GM18861 (cell line): Measurements from ENCODE around the gene PTGER3.
A peak's percentile ranks its signal among the peaks of the same experiment; 100 is the strongest.

ENCODE experiments used
- ATAC-seq: cut with Tn5 transposase; IDR thresholded peaks from one replicate; pipeline ENCODE4 v1.9.1; 2021; ENCODE audit not compliant: unreplicated experiment

PTGER3 gene

DNA sequence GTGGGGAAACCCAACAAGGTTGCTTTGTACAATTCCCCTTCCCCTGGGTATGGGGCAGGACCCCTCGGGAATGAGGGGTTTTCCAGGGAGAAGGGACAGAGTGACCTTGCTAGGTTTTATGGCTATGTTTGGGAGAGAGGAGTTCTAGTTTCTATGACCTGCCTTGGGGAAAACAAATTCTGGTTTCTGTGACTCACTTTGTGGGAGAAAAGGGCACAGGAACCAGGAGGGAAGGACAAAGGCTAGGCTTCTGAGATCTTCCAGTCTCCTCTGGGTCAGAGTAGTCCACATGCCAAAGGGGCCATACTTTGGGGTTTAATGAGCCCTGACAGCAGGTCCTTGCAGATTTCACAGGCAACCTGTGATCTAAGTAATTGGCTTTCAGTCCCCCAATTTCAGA lies 5.5 kb upstream of the PTGER3 start:
- ATAC-seq = no peak

DNA sequence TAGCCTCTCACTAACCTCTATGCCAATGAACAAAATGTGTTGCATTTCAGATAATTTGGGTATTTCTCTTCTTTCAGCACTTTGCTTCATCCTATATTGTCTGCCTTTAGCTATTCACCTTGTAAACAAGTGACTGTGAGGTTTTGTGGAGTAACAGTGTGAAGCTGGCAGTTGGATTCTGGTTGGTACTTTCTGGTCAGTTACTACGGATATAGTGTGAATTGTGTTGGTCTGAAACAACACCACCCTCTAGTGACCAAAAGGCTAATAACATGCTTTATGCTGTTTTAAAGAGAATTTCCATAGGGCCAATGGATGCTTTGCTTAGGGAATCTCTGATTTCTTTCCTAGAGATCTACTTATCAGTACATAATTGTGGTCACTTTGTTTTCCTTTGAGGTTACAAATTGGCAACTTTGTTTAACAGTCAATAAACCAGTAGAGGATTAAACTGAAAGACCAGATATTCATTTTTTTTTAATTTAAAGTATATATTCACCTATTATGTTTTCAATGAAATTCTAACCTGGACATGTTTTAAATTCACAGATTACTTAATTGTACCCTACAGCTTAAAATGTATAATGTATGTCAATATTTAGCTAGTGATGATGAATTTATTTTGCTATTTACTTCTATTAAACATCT lies 2.5 kb upstream of the PTGER3 start:
- ATAC-seq = peak; percentile 90

DNA sequence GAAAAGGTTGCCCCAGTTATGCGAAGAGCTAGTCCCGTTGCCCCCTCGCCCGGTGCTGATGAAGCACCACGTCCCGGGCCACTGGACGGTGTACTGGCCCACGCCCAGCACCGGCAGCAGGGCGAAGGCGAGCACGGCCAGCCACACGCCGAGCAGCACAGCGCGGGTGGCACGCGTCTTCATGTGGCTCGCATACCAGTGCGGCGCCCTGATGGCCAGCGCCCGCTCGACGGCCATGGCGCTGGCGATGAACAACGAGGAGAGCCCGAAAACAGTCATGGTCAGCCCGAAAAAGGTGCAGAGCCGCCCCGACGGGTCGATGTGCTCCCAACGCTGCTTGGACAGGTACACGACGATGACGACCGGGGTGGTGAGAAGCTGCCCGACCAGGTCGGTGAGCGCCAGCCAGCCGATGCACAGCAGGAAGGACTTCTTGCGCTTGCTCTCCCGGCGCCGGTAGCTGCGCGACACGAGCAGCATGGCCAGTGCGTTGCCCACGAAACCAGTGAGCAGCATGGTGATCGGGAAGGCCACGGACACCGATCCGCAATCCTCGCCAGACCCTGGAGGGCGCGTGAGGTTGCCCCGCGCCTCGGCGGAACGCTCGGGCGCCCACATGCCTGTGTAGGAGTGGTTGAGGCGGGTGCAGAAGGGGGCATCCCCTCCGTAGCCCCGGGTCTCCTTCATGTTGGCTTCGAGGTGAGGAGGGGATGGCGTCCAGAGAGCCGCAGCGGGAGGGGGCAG lies 553 bp downstream of the PTGER3 start:
- no peak for ATAC-seq

DNA sequence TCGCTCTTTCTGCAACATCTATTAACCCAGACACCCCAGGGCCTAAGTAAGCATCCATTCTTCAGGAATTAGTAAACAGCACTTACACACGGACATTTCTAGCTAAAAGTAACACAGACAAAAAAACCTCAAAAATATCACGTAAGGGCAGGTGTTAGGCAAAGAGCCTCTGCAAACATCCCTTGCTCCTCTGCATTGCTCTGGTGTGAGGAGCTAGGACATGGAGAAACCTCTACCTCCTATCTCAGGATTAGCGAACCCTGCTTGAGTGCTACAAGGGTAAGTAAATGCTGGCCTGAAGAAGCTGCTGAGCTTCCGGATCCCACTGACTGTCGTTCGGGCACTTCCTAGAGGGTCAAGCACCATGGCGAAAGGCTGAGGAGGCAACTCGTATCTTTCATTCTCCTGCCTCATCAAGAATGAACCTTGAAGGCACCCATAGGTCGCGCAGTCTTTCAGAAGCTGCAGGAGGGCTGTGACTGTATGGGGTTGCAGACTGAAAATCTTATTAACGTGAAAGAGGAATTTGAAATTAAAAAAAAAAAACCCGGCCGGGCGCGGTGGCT lies 2.1 kb downstream of the PTGER3 start:
- no peak for ATAC-seq

DNA sequence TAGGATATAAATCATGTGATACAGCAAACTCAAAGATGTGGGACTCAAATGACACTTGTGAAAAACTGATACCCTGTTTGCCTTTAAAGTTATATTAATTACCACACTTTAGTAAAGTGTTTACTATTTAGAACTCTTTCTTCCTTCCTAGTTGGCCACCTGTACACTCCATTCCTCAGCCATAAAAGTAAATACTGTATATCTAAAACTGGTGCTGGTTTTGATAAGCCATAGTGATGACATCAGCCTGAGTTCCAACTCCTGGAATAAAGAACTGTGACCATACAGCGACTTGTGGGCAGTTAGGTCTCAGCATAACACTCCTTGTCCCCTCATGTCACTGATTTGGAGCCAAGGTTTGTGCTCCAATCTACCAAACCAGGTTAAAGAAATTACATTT lies 2.8 kb downstream of the PTGER3 start:
- no peak for ATAC-seq

- no peak for ATAC-seq
Observed at GRCh38 chr1:71043065-71043464, 4.6 kb downstream of the PTGER3 start.

DNA sequence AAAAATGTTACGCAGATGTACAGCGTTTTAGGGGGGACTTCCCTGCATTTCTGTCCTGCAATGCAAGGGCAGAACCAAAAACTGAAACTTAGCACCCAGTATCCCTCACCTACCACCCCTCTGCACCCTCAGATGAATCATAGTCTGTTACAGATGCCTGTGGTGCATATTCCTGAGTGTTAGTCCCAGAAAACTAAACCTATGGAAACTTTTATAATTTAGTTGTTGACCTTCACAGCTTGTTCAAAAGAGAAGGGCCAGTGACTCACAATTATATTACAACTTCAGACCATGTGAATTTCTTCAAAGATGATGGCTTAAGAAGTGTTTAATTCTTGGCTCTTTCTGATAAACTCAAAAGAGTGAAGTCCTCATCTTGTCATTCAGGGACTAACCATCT lies 5.8 kb downstream of the PTGER3 start:
- no peak for ATAC-seq

- ATAC-seq = no peak
Observed at GRCh38 chr1:71039661-71040262, 7.9 kb downstream of the PTGER3 start.

GRCh38 chr1:71038942-71039341 lies 8.7 kb downstream of the PTGER3 start:
- ATAC-seq = no peak

DNA sequence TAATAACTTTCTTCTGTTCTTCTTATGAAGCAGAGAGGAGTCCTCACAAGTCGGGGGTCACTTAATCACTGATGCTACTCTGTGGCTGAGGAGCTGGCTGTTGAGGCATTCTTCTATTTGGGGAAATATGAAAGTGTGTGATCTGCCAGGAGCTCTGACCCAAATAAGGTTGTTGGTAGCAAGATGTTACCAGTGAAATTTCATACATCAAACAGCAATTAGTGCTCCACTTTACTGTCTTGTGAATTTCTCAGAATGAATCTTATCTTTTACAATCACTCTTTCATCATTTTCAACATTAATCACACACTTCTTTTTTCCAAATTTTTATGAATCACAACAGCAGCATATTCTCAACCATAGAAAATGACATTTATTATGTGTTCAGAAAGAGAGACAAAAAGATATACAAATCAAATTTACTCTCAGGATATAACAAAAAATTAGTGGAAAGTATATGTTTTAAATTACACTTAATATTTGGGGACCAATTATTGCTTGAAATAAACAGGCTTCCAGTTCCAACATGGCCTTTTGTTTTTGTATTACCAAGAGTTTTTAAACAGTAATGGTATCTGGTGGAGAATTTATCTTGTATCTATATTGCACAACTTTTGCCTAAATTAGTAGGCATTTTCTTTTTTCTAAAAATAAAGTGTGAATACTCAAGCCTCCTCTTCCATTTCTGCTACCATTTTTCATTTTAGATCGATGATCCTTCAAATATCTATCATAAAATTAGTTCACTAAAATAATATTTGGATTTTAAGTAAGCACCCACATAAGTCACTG lies 9.6 kb downstream of the PTGER3 start:
- ATAC-seq = no peak

GRCh38 chr1:71037066-71037465 lies 10.6 kb downstream of the PTGER3 start:
- ATAC-seq = no peak

- ATAC-seq = no peak
Observed at GRCh38 chr1:71033136-71033535, 14.5 kb downstream of the PTGER3 start.

GRCh38 chr1:71031426-71031825 lies 16.2 kb downstream of the PTGER3 start:
- ATAC-seq = no peak

DNA sequence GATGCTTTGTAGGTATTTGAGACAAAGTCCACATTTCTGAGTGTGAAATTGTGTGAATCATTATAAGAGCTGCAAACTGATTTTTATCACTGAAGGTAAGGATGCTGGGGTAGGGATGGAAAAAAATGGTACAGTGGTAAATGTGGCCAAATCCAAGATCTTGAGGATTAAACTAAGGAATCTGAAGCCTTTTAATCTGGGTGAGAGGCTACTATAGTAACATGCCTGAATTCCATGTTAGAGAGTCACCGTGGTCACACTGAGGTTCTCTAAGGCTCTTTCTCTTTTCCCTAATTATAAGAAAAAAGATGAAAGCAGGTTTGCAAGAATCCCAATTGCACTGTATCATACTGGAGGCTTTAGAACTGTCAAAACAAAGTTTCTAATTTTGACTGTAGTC lies 17.6 kb downstream of the PTGER3 start:
- ATAC-seq = no peak

DNA sequence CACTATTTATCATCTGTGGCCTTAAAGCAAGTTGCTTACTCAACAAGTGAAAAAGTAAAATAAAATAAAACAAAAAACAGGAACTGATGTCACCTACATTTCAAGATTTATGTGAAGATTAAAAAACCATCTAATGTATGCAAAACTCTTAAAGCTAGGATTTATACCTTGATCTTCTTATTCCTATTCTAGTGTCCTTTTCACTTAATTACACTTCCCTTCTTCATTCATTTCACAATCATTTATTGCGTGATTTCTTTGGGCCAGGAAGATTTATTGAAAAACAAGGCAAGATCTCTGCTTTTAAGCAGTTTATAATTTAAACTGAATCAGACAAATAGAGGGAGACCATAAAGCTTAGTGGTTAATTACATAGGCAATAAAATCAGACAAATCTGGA lies 18.6 kb downstream of the PTGER3 start:
- no peak for ATAC-seq

DNA sequence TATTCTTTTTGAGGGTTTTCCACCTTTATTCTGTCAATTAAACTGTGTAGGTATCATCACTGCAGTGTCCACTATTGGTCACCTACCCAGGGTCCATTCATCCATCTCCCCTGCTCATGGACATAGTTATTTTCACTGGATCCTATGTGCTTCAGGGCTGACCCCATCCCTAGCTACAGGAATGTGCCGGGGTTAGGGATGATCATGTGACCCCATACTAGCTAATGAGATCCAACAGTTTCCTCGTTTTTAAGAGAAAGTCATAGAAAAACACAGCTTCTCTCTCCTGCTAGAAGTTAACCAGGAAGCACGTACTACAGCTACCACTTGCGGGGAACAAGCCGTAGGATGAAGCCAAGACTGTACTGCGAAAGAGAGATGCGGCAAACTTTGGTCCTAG lies 19.6 kb downstream of the PTGER3 start:
- ATAC-seq = no peak

GRCh38 chr1:71026093-71026492 lies 21.5 kb downstream of the PTGER3 start:
- no peak for ATAC-seq

GRCh38 chr1:71023515-71023914 lies 24.1 kb downstream of the PTGER3 start:
- no peak for ATAC-seq

DNA sequence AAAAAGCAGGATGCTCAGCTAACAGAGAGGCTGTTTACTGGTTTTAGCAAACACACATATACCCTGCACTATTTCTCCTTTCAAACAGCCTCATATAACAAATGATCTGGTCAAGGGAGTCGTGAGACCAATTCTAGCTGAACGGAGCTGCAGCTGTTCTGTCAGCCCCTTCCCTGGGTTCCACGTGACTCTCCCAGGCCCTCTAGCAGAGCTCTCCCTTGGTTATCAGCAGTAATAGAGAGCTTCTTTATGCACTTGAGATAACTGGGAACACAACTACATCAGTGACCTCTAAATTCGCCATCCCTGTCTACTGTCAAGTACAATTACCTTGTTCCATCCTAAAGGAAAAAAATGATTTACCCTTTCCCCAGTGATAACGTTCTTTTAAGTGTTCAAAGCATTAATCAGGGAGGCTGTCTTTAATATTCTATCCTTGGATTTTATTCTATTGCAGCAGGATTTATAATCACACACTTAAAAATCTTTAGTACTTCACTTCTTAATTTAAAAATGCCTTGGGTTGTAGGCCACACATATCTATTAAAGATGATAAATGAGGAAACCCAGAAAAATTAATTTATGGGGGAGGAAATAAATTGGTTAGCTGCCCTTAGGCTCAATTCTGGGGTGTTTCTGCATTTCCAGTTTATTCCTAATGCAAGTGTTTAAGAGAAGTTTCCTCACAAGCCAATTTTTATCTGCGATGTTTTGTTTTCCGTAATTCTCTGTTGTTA lies 28.2 kb downstream of the PTGER3 start:
- no peak for ATAC-seq

DNA sequence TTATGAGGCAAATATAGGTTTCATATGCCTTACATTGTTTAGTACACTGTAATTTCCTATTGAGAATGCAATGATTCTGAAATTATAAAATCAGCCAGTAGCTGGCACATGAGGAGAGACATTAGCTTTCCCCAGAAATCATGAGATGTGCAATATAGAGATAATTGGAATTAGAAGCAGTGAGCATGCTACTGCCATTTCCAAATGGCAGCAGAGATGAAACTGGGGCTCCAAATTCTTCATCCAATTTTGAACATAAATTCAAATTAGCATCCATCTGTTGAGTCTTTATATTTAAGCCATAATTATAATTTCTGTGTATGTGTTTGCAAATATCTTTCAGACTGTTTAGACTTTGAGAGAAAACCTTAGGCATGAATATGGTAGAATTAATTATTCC lies 28.8 kb downstream of the PTGER3 start:
- no peak for ATAC-seq

DNA sequence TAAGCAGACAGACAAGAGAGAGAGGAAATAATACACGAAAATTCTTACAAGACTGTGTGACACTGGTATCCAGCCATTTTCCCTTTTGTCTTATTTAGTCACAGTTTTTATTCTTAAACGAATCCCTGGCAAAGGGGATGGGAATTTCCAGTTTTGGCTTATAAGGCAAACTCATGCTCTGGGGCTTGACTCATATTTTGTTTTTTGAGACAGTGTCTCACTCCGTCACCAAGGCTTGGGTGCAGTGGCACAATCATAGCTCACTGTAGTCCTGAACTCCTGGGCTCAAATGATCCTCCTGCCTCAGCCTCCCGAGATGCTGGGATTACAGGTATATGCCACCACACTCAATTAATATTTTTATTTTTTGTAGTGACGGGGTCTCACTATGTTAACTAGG lies 31.9 kb downstream of the PTGER3 start:
- no peak for ATAC-seq
